HG03439 (cell line): Measurements from ENCODE around the gene COL4A3.
A peak's percentile ranks its signal among the peaks of the same experiment; 100 is the strongest.
"Not testable (repeated sequence)": the region's sequence is repeated elsewhere in the genome, so short reads cannot be mapped to it uniquely, and the experiment has no call there.

Source experiments
- ATAC-seq: cut with Tn5 transposase; IDR thresholded peaks from one replicate; pipeline ENCODE4 v1.9.1; 2021; ENCODE audit warnings: mild to moderate bottlenecking, moderate library complexity; ENCODE audit not compliant: unreplicated experiment

The COL4A3 gene

GRCh38 chr2:227205701-227206100 is 41.3 kb downstream of the COL4A3 start:
- no peak for ATAC-seq

- no peak for ATAC-seq
Measured at GRCh38 chr2:227206406-227206805, 42.0 kb downstream of the COL4A3 start.

- ATAC-seq, result no peak
Measured at GRCh38 chr2:227207573-227207972, 43.1 kb downstream of the COL4A3 start.

GRCh38 chr2:227214622-227215041 is 50.2 kb downstream of the COL4A3 start:
- ATAC-seq, result no peak

GRCh38 chr2:227219312-227220105 is 55.1 kb downstream of the COL4A3 start:
- ATAC-seq, result no peak

GRCh38 chr2:227221120-227221519 is 56.7 kb downstream of the COL4A3 start:
- no peak for ATAC-seq

- ATAC-seq, result no peak
Measured at GRCh38 chr2:227222292-227222691, 57.9 kb downstream of the COL4A3 start.

GRCh38 chr2:227225641-227226040 is 61.2 kb downstream of the COL4A3 start:
- not testable (repeated sequence) for ATAC-seq

- no peak for ATAC-seq
Measured at GRCh38 chr2:227228061-227228667, 63.7 kb downstream of the COL4A3 start.

GRCh38 chr2:227230151-227230550 is 65.7 kb downstream of the COL4A3 start:
- no peak for ATAC-seq

GRCh38 chr2:227234429-227234828 is 70.0 kb downstream of the COL4A3 start:
- ATAC-seq, result no peak

GRCh38 chr2:227237786-227238185 is 73.4 kb downstream of the COL4A3 start:
- no peak for ATAC-seq

GRCh38 chr2:227238238-227239237 is 74.1 kb downstream of the COL4A3 start:
- ATAC-seq, result peak; percentile 58

- no peak for ATAC-seq
Measured at GRCh38 chr2:227241005-227241404, 76.6 kb downstream of the COL4A3 start.

GRCh38 chr2:227248876-227249275 is 84.5 kb downstream of the COL4A3 start:
- ATAC-seq, result no peak

- no peak for ATAC-seq
Measured at GRCh38 chr2:227252831-227253230, 88.4 kb downstream of the COL4A3 start.

GRCh38 chr2:227256605-227257004 is 92.2 kb downstream of the COL4A3 start:
- ATAC-seq, result no peak

- ATAC-seq, result no peak
Measured at GRCh38 chr2:227257820-227258219, 93.4 kb downstream of the COL4A3 start.

- no peak for ATAC-seq
Measured at GRCh38 chr2:227260041-227260440, 95.6 kb downstream of the COL4A3 start.

GRCh38 chr2:227267410-227268115 is 103.1 kb downstream of the COL4A3 start:
- ATAC-seq, result no peak

GRCh38 chr2:227280895-227281294 is 116.5 kb downstream of the COL4A3 start:
- no peak for ATAC-seq
